A549 treated with CORT108297 at 1 μM for 4 hours (cell line): ENCODE measurements around the gene PHF23. TPM values are rescaled to one million over a fixed set of nuclear protein-coding genes. Genes with fewer than 3 reads are reported as not detected.

Experiments used
- total RNA-seq: library from RNA; stranded (reverse); fragments of 200-300 nt; extraction: Qiagen RNA extraction; gene quantifications from 5 replicates; pipeline ENCODE4 v1.2.3, GENCODE V29; 2022

The PHF23 gene
- total RNA-seq: 82.4 to 100 TPM (median 91.5 TPM) in 5 replicates

GRCh38 chr17:7239091-7240027, at the start of gene PHF23:
Gene PHF23 (minus strand): TSS chr17:7239457. CDS start chr17:7239279, 178 bp downstream.

GRCh38 chr17:7281074-7281952, 42.1 kb upstream of the PHF23 start, which contains the start of gene SLC2A4:
Gene SLC2A4 (plus strand): TSS chr17:7281718. CDS start chr17:7281935, 217 bp downstream.

GRCh38 chr17:7262192-7262934, 23.1 kb upstream of the PHF23 start, which contains the start of gene CLDN7:
Gene CLDN7 (minus strand): TSS chr17:7262478. CDS start chr17:7262043, 435 bp downstream.

GRCh38 chr17:7252176-7253043, 13.2 kb upstream of the PHF23 start, which contains the start of gene ELP5:
Gene ELP5 (plus strand): TSS chr17:7252215. CDS start chr17:7252551, 336 bp downstream.

GRCh38 chr17:7251661-7252175, 12.5 kb upstream of the PHF23 start, which contains the start of gene CTDNEP1:
Gene CTDNEP1 (minus strand): TSS chr17:7251734. CDS start chr17:7251296, 438 bp downstream.

GRCh38 chr17:7241783-7242716, 2.8 kb upstream of the PHF23 start, which contains the start of gene GABARAP:
Gene GABARAP (minus strand): TSS chr17:7242449. CDS start chr17:7242330, 119 bp downstream.

GRCh38 chr17:7234083-7234951, 4.9 kb downstream of the PHF23 start, which contains the start of gene DVL2:
Gene DVL2 (minus strand): TSS chr17:7234517. CDS start chr17:7234262, 255 bp downstream.

GRCh38 chr17:7219812-7220592, 19.3 kb downstream of the PHF23 start, which contains the start of the genes ACADVL and DLG4:
Gene ACADVL (plus strand): TSS chr17:7219938. CDS start chr17:7219985, 47 bp downstream.
Gene DLG4 (minus strand): TSS chr17:7219836.

Other genes with a start within 250 kb of the PHF23 start
- not detected in 5 replicates for gene ALOX12, start 243.4 kb downstream of the PHF23 start, total RNA-seq
- gene RNASEK, start 226.8 kb downstream of the PHF23 start, total RNA-seq: 448 to 548 TPM (median 468 TPM) in 5 replicates
- gene BCL6B, start 216.4 kb downstream of the PHF23 start, total RNA-seq: not detected in 5 replicates
- gene SLC16A13, start 203.4 kb downstream of the PHF23 start, total RNA-seq: 9.2 to 12.9 TPM (median 11.3 TPM) in 5 replicates
- not detected in 5 replicates for gene SLC16A11, start 195.4 kb downstream of the PHF23 start, total RNA-seq
- gene CLEC10A, start 159.2 kb downstream of the PHF23 start, total RNA-seq: not detected in 5 replicates
- 0.14 TPM in 1 of 5 replicates, not detected in the others for gene ASGR2, start 124.6 kb downstream of the PHF23 start, total RNA-seq
- 0.59 to 1.4 TPM (median 1.2 TPM) in 5 replicates for gene ASGR1, start 60.1 kb downstream of the PHF23 start, total RNA-seq
- gene DLG4, start 19.6 kb downstream of the PHF23 start, total RNA-seq: 6.8 to 9.8 TPM (median 8.2 TPM) in 5 replicates
- 308 to 483 TPM (median 455 TPM) in 5 replicates for gene ACADVL, start 19.5 kb downstream of the PHF23 start, total RNA-seq
- gene DVL2, start 4.9 kb downstream of the PHF23 start, total RNA-seq: 30.7 to 43.1 TPM (median 40.7 TPM) in 5 replicates
- gene GABARAP, start 3.0 kb upstream of the PHF23 start, total RNA-seq: 645 to 806 TPM (median 682 TPM) in 5 replicates
- gene CTDNEP1, start 12.3 kb upstream of the PHF23 start, total RNA-seq: 221 to 239 TPM (median 226 TPM) in 5 replicates
- 121 to 141 TPM (median 127 TPM) in 5 replicates for gene ELP5, start 12.8 kb upstream of the PHF23 start, total RNA-seq
- 0.84 to 1.2 TPM (median 0.97 TPM) in 5 replicates for gene CLDN7, start 23.0 kb upstream of the PHF23 start, total RNA-seq
- gene SLC2A4, start 42.3 kb upstream of the PHF23 start, total RNA-seq: 0.15 to 0.27 TPM (median 0.26 TPM) in 5 replicates
- gene YBX2, start 55.2 kb upstream of the PHF23 start, total RNA-seq: 0.53 to 0.69 TPM (median 0.59 TPM) in 5 replicates
- gene EIF5A, start 68.2 kb upstream of the PHF23 start, total RNA-seq: 1,648 to 1,788 TPM (median 1,697 TPM) in 5 replicates
- 88.2 to 105 TPM (median 103 TPM) in 5 replicates for gene GPS2, start 75.9 kb upstream of the PHF23 start, total RNA-seq
- gene NEURL4, start 89.9 kb upstream of the PHF23 start, total RNA-seq: 22.9 to 38.3 TPM (median 34.9 TPM) in 5 replicates
- gene ACAP1, start 97.1 kb upstream of the PHF23 start, total RNA-seq: 0.48 to 5.1 TPM (median 4.2 TPM) in 5 replicates
- gene KCTD11, start 112.7 kb upstream of the PHF23 start, total RNA-seq: 11.8 to 15.9 TPM (median 13.7 TPM) in 5 replicates
- not detected in 5 replicates for gene TMEM95, start 115.7 kb upstream of the PHF23 start, total RNA-seq
- 1.3 to 2.0 TPM (median 1.7 TPM) in 5 replicates for gene TNK1, start 141.6 kb upstream of the PHF23 start, total RNA-seq
- gene PLSCR3, start 155.1 kb upstream of the PHF23 start, total RNA-seq: 37.4 to 45.9 TPM (median 43.5 TPM) in 5 replicates
- gene TMEM256, start 164.6 kb upstream of the PHF23 start, total RNA-seq: 177 to 231 TPM (median 209 TPM) in 5 replicates
- gene NLGN2, start 168.4 kb upstream of the PHF23 start, total RNA-seq: 12.1 to 21.2 TPM (median 19.3 TPM) in 5 replicates
- 0.13 TPM in 1 of 5 replicates, not detected in the others for gene SPEM1, start 180.9 kb upstream of the PHF23 start, total RNA-seq
- 0.05 to 0.10 TPM (median 0.08 TPM) in 4 of 5 replicates, not detected in the other for gene SPEM2, start 186.2 kb upstream of the PHF23 start, total RNA-seq
- 0.04 to 0.06 TPM in 2 of 5 replicates, not detected in the others for gene SPEM3, start 189.4 kb upstream of the PHF23 start, total RNA-seq
- gene TMEM102, start 196.0 kb upstream of the PHF23 start, total RNA-seq: 11.2 to 15.4 TPM (median 13.9 TPM) in 5 replicates
- 0.92 to 1.6 TPM (median 1.4 TPM) in 5 replicates for gene FGF11, start 200.1 kb upstream of the PHF23 start, total RNA-seq
- gene CHRNB1, start 205.6 kb upstream of the PHF23 start, total RNA-seq: 5.2 to 9.8 TPM (median 8.8 TPM) in 5 replicates
- 19.8 to 26.8 TPM (median 24.2 TPM) in 5 replicates for gene ZBTB4, start 240.2 kb upstream of the PHF23 start, total RNA-seq
- gene SLC35G6, start 242.0 kb upstream of the PHF23 start, total RNA-seq: not detected in 5 replicates
- gene POLR2A, start 244.9 kb upstream of the PHF23 start, total RNA-seq: 65.7 to 84.9 TPM (median 82.6 TPM) in 5 replicates